NCI-H82 treated with DMSO at 0.1 percent for 48 hours (cell line): Measurements from ENCODE around the gene PVALEF.
"Not testable (repeated sequence)": the region's sequence is repeated elsewhere in the genome, so short reads cannot be mapped to it uniquely, and the experiment has no call there.

Experiments used
- DNase-seq: peaks from one replicate; lab custom pipeline; 2025; ENCODE audit not compliant: unreplicated experiment; lab: John Stamatoyannopoulos, UW

The PVALEF gene

GRCh38 chr17:81210868-81211267 is 45.6 kb downstream of the PVALEF start:
- DNase-seq = no peak

- no peak for DNase-seq
Measured at GRCh38 chr17:81212365-81212764, 47.1 kb downstream of the PVALEF start.

- no peak for DNase-seq
Measured at GRCh38 chr17:81213978-81214377, 48.7 kb downstream of the PVALEF start.

GRCh38 chr17:81217491-81217890 is 52.2 kb downstream of the PVALEF start:
- no peak for DNase-seq

GRCh38 chr17:81218459-81218858 is 53.2 kb downstream of the PVALEF start:
- no peak for DNase-seq

GRCh38 chr17:81218991-81219390 is 53.7 kb downstream of the PVALEF start:
- no peak for DNase-seq

- DNase-seq = no peak
Measured at GRCh38 chr17:81219476-81220180, 54.3 kb downstream of the PVALEF start.

- no peak for DNase-seq
Measured at GRCh38 chr17:81221371-81221841, 56.1 kb downstream of the PVALEF start.

- no peak for DNase-seq
Measured at GRCh38 chr17:81221842-81222619, 56.7 kb downstream of the PVALEF start.

- DNase-seq = no peak
Measured at GRCh38 chr17:81222620-81222905, 57.3 kb downstream of the PVALEF start.

GRCh38 chr17:81222906-81223761 is 57.8 kb downstream of the PVALEF start, which contains the start of gene CEP131:
TSS of gene CEP131 (minus strand) at chr17:81222965. CDS start at chr17:81220056, 2,909 bp downstream.
- peak; percentile 91 for DNase-seq

GRCh38 chr17:81223762-81224130 is 58.4 kb downstream of the PVALEF start:
- DNase-seq = no peak

GRCh38 chr17:81227630-81228029 is 62.3 kb downstream of the PVALEF start:
- DNase-seq = not testable (repeated sequence)

- DNase-seq = no peak
Measured at GRCh38 chr17:81228420-81228819, 63.1 kb downstream of the PVALEF start.

- no peak for DNase-seq
Measured at GRCh38 chr17:81228834-81229665, 63.7 kb downstream of the PVALEF start.

- no peak for DNase-seq
Measured at GRCh38 chr17:81229666-81229920, 64.3 kb downstream of the PVALEF start.

GRCh38 chr17:81230043-81230820 is 64.9 kb downstream of the PVALEF start:
- no peak for DNase-seq

GRCh38 chr17:81231121-81231645 is 65.9 kb downstream of the PVALEF start:
- DNase-seq = no peak

- DNase-seq = no peak
Measured at GRCh38 chr17:81231766-81232581, 66.7 kb downstream of the PVALEF start.
